H1 (cell line): Measurements from ENCODE around the gene NMRAL1. TPM values are rescaled to one million over a fixed set of nuclear protein-coding genes. Genes with fewer than 3 reads are reported as not detected.

Source experiments
- BRCA1 ChIP-seq: IDR thresholded peaks from 2 replicates; pipeline ENCODE4 v1.6.1; 2012; ENCODE audit warnings: low read depth, low read length, improper control_type of control experiment
- CBX8 ChIP-seq: fragments of 300-800, 300-1000 bp; sonication (generic); IDR thresholded peaks from 2 replicates; pipeline ENCODE4 v1.7.1; 2016; ENCODE audit warnings: low read depth, low read length, borderline replicate concordance
- CEBPB ChIP-seq: IDR thresholded peaks from 2 replicates; pipeline ENCODE4 v1.6.1; 2012; ENCODE audit warnings: low read depth, low read length
- CREB1 ChIP-seq: IDR thresholded peaks from 2 replicates; pipeline ENCODE4 v1.6.1; 2012; ENCODE audit warnings: inconsistent platforms
- EZH2 ChIP-seq: fragments of 200-600 bp; sonication (generic); IDR thresholded peaks from 2 replicates; pipeline ENCODE4 v1.7.1; 2012; ENCODE audit warnings: low read depth, mild to moderate bottlenecking, moderate library complexity, low read length, inconsistent platforms; ENCODE audit not compliant: severe bottlenecking
- GABPA ChIP-seq: IDR thresholded peaks from 2 replicates; pipeline ENCODE4 v1.6.1; 2011; ENCODE audit warnings: mild to moderate bottlenecking, low read length, moderate library complexity, borderline replicate concordance; ENCODE audit not compliant: insufficient read depth
- GTF2F1 ChIP-seq: IDR thresholded peaks from 2 replicates; pipeline ENCODE4 v1.6.1; 2012; ENCODE audit warnings: low read depth, low read length, improper control_type of control experiment, borderline replicate concordance
- HDAC6 ChIP-seq: IDR thresholded peaks from one replicate; pipeline ENCODE4 v1.7.1; 2012; ENCODE audit warnings: low read depth, mild to moderate bottlenecking, inconsistent platforms, low read length, moderate library complexity
- JUN ChIP-seq: IDR thresholded peaks from 2 replicates; pipeline ENCODE4 v1.6.1; 2011; ENCODE audit warnings: low read depth, mild to moderate bottlenecking, improper control_type of control experiment, low read length
- JUND ChIP-seq: IDR thresholded peaks from 2 replicates; pipeline ENCODE4 v1.6.1; 2011; ENCODE audit warnings: mild to moderate bottlenecking, improper control_type of control experiment, low read length
- NRF1 ChIP-seq: IDR thresholded peaks from 2 replicates; pipeline ENCODE4 v1.6.1; 2011; ENCODE audit warnings: mild to moderate bottlenecking, low read depth, low read length, improper control_type of control experiment
- POLR2A ChIP-seq, 2 experiments: IDR thresholded peaks; 1 replicate in 1 of 2; 2 replicates in 1 of 2; pipeline ENCODE4 v1.6.1; 2011; ENCODE audit warnings: low read depth in 2 of 2, low read length in 2 of 2, mild to moderate bottlenecking in 2 of 2; ENCODE audit errors: control extremely low read depth in 1 of 2
- POLR2AphosphoS5 ChIP-seq: IDR thresholded peaks from 2 replicates; pipeline ENCODE4 v1.6.1; 2011; ENCODE audit warnings: low read depth, low read length
- RBBP5 ChIP-seq: IDR thresholded peaks from 2 replicates; pipeline ENCODE4 v1.7.1; 2012; ENCODE audit warnings: low read depth, mild to moderate bottlenecking, inconsistent platforms, low read length, moderate library complexity, borderline replicate concordance
- RFX5 ChIP-seq: IDR thresholded peaks from 2 replicates; pipeline ENCODE4 v1.6.1; 2011; ENCODE audit warnings: low read depth, low read length, improper control_type of control experiment, borderline replicate concordance
- RNF2 ChIP-seq: fragments of 200-900, 300-1000 bp; sonication (generic); IDR thresholded peaks from 2 replicates; pipeline ENCODE4 v1.7.1; 2016; ENCODE audit warnings: borderline replicate concordance, low read depth, mild to moderate bottlenecking, antibody characterized with exemption, low read length; ENCODE audit not compliant: poor library complexity, severe bottlenecking; ENCODE audit errors: missing control alignments
- RXRA ChIP-seq: IDR thresholded peaks from 2 replicates; pipeline ENCODE4 v1.6.1; 2011; ENCODE audit warnings: low read depth, mild to moderate bottlenecking, low read length, moderate library complexity; ENCODE audit not compliant: insufficient read depth
- SIN3A ChIP-seq, 2 experiments: IDR thresholded peaks in 1 of 2; conservative IDR thresholded peaks in 1 of 2; 2 replicates each; pipeline ENCODE4 v1.6.1; 2011 to 2012; ENCODE audit warnings: low read length in 2 of 2, improper control_type of control experiment in 1 of 2, low read depth in 1 of 2, mild to moderate bottlenecking in 1 of 2
- SP1 ChIP-seq: IDR thresholded peaks from 2 replicates; pipeline ENCODE4 v1.6.1; 2011; ENCODE audit warnings: low read depth, low read length
- TAF7 ChIP-seq: optimal IDR thresholded peaks from 2 replicates; pipeline ENCODE3; 2011; ENCODE audit warnings: low read depth, mild to moderate bottlenecking, inconsistent platforms, low read length, moderate library complexity, borderline replicate concordance
- TEAD4 ChIP-seq: IDR thresholded peaks from 2 replicates; pipeline ENCODE4 v1.6.1; 2012; ENCODE audit warnings: low read depth, low read length, inconsistent platforms, mixed read lengths
- polyA plus RNA-seq, 7 experiments: library from polyadenylated mRNA; depleted of rRNA in 3 of 7; stranded (reverse) in 5 of 7; unstranded in 2 of 7; fragments of >200 nt in 5 of 7; fragments of 200-250 nt in 2 of 7; gene quantifications; 1 replicate in 5 of 7; 2 replicates in 1 of 7; 4 replicates in 1 of 7; pipeline versions ENCODE4 v1.2.1 to v1.2.3, GENCODE V29; 2011 to 2013; ENCODE audit warnings: missing spikeins in 2 of 7, mixed read lengths in 2 of 7
- total RNA-seq: library from RNA; stranded (reverse); fragmentation: NEBNext Ultra II Directional; extraction: Animal tissue kit (Norgen Biotek cat#: 25700); gene quantifications from 2 replicates; pipeline ENCODE4 v1.2.1, GENCODE V29; 2021
- TF ChIP-seq, protein P1 (sequence below): IDR thresholded peaks from 2 replicates; pipeline ENCODE4 v1.6.1; 2011; ENCODE audit warnings: low read length, improper control_type of control experiment
- TF ChIP-seq, protein P2 (sequence below): IDR thresholded peaks from 2 replicates; pipeline ENCODE4 v1.6.1; 2012; ENCODE audit warnings: inconsistent platforms

The NMRAL1 gene
- total and polyA plus RNA-seq, 2 of the 8 experiments (the other 6 are each of a cell fraction or from before 2014, with no cell fraction given): 66.8 to 143 TPM

DNA sequence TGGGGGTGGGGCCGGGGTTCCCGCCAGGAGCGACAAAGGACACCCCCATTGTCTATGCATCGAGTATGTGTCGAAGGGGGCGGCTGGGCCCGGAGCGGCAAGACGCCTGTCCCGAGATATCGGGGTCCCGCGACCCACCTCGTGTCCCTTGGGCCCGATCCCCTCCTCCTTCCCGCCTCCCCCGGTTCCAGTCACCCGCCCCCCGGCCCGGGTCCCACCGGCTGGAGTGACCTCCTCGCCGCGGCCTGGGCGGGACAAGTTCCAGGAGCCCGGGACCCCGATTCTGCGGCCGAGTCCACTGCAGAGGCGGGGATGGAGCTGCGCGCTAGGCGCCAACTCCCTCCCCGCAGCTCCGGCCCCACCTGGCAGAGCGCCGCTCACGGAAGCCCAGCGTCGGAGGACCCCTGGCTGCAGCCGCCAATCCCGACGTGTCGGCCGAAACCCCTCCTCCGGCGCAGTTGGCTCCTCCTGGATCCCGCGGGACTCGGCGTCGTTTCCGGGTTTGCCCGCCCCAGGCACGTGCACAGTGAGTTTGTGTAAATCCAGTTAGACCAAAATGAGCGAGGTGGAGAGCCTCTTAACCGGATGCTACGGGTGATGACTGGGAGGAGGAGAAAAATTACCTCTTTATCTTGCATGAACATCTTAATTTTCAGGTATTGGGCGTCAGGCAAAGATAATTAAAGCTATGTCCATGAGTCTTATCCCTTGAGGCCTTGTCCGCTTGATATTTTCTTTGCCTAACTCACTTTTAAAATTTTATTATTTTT, at the start of gene NMRAL1 (continued):
- TF ChIP-seq SIN3A (conservative IDR thresholded peaks at IDR 0.05 in 1 of 2, IDR thresholded peaks at IDR 0.05 in 1 of 2; ENCODE audit: low read depth in 1 of 2, low read length in 2 of 2): peak in 1 of 2 experiments; percentile 70; a peak in 1 of 4 replicates
- TF ChIP-seq BRCA1: peak; percentile 85
- no peak for TF ChIP-seq RNF2
- TF ChIP-seq RFX5: no peak
- peak; percentile 65; the same call in 1 of the 2 replicates for TF ChIP-seq POLR2AphosphoS5
- TF ChIP-seq, protein P1, sequence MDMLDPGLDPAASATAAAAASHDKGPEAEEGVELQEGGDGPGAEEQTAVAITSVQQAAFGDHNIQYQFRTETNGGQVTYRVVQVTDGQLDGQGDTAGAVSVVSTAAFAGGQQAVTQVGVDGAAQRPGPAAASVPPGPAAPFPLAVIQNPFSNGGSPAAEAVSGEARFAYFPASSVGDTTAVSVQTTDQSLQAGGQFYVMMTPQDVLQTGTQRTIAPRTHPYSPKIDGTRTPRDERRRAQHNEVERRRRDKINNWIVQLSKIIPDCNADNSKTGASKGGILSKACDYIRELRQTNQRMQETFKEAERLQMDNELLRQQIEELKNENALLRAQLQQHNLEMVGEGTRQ: peak; percentile 64
- peak; percentile 87 for TF ChIP-seq TAF7
- TF ChIP-seq GTF2F1: no peak
- no peak for TF ChIP-seq JUN
- TF ChIP-seq SP1: no peak
- TF ChIP-seq POLR2A (IDR thresholded peaks at IDR 0.05; ENCODE audit: control extremely low read depth in 1 of 2, low read depth in 2 of 2, low read length in 2 of 2): peak; percentile 79 to 94
- no peak for TF ChIP-seq CEBPB
- TF ChIP-seq TEAD4: no peak
- TF ChIP-seq HDAC6: no peak
- TF ChIP-seq JUND: 0 out of 2 replicates have a peak, but pooled peaks have one; percentile 4
- TF ChIP-seq EZH2: no peak
- no peak for TF ChIP-seq NRF1
- TF ChIP-seq RXRA: no peak
- no peak for TF ChIP-seq GABPA
- peak; percentile 77 for TF ChIP-seq CREB1
- no peak for TF ChIP-seq CBX8
- peak; percentile 76; the same call in 1 of the 2 replicates for TF ChIP-seq RBBP5
- TF ChIP-seq, protein P2, sequence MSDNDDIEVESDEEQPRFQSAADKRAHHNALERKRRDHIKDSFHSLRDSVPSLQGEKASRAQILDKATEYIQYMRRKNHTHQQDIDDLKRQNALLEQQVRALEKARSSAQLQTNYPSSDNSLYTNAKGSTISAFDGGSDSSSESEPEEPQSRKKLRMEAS: peak; percentile 100
